Suppressor macrophage treated with lipopolysaccharide for 4 hours (primary cell): ENCODE data around the gene KBTBD8.

Experiments
- DNase-seq: peaks from one replicate; pipeline ENCODE4 v3.0.0-alpha.2; 2020

The KBTBD8 gene, protein sequence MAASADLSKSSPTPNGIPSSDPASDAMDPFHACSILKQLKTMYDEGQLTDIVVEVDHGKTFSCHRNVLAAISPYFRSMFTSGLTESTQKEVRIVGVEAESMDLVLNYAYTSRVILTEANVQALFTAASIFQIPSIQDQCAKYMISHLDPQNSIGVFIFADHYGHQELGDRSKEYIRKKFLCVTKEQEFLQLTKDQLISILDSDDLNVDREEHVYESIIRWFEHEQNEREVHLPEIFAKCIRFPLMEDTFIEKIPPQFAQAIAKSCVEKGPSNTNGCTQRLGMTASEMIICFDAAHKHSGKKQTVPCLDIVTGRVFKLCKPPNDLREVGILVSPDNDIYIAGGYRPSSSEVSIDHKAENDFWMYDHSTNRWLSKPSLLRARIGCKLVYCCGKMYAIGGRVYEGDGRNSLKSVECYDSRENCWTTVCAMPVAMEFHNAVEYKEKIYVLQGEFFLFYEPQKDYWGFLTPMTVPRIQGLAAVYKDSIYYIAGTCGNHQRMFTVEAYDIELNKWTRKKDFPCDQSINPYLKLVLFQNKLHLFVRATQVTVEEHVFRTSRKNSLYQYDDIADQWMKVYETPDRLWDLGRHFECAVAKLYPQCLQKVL

GRCh38 chr3:66998113-66998903, at the start of gene KBTBD8:
TSS of gene KBTBD8 (plus strand) at chr3:66998307. CDS start at chr3:66998356, 49 bp downstream.
- DNase-seq, result peak; percentile 99

GRCh38 chr3:66948838-66949237, 49.3 kb upstream of the KBTBD8 start:
- no peak for DNase-seq

GRCh38 chr3:66949898-66950297, 48.2 kb upstream of the KBTBD8 start:
- DNase-seq, result no peak

- no peak for DNase-seq
These were observed 45.8 kb upstream of the KBTBD8 start for GRCh38 chr3:66952357-66952756.

DNA sequence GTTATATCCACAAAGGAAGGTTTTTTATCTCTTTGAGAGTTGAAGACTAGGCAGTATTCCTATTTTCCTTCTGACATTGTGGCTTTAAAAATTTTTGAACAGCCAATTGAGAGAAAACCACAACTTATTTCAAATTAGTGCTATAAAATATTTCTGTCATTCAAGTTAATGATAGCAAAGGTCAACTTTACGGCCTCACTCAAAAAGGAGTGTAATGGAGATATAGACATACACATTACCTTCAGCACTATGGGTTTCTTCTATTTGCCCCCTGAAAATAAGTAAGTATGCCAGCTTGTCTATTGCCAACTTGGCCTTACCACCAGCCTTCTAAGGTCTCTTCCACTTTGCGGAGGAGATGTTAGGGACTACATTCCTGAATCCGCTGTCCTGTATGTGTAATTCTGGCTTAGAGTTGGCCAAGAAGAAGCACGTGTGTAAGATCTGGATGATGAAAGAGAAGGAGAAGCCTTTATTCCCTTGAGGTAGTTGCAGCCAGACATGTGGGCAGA, 44.1 kb upstream of the KBTBD8 start:
- DNase-seq, result no peak

DNA sequence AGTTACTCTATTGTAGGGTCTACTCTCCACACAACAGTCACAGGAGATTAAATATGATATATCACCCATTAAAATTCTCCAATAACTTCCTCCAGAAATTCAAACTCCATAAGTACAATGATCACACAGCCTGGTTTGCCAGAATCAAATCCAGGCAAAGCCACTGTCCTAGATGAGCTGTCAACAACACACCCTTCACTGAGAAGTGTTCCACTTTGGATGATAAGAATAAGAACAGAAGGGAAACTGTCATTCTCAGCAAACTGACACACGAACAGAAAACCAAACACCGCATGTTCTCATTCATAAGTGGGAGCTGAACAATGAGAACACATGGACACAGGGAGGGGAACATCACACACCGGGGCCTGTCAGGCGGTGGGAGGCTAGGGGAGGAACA, 41.4 kb upstream of the KBTBD8 start:
- no peak for DNase-seq

GRCh38 chr3:66957367-66957766, 40.7 kb upstream of the KBTBD8 start:
- no peak for DNase-seq

- no peak for DNase-seq
These were observed 40.0 kb upstream of the KBTBD8 start for GRCh38 chr3:66958067-66958466.

DNA sequence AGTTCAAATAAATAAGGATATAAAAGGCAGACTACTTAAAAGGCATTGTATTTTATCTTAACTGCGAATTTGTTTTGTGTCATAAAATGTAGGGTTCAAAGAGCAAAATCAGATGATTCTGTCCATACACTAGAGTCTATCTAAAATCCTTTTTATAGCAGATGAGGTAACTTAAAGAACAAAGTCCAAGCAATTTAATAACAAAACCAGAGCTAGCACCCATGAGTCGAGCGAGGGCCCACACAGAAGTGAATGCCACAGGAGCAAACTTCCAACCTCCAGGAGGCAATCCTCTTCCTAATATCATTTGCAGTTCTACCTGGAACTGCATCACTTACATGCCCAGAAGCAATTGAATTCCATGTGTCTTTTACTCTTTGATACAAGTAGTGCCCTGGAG, 35.4 kb upstream of the KBTBD8 start:
- no peak for DNase-seq

DNA sequence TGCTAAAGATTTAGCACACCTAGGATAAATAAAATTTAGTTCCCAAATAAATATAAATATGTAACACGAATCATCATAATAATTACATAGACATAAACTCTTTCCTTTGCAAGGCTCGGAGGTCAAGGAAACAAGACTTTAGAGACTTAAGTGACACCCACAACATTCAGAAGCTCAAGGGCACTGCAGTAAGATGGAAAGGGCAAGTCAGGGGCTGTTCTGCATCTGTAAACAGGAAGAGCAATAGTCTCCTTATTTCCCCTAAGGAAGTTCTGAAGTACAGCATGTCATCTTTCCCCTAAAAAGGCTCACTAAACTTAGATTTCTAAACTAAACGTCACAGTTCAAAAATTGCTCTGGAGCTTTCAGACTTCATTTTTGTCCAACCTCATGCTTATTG, 26.9 kb upstream of the KBTBD8 start:
- DNase-seq, result no peak

DNA sequence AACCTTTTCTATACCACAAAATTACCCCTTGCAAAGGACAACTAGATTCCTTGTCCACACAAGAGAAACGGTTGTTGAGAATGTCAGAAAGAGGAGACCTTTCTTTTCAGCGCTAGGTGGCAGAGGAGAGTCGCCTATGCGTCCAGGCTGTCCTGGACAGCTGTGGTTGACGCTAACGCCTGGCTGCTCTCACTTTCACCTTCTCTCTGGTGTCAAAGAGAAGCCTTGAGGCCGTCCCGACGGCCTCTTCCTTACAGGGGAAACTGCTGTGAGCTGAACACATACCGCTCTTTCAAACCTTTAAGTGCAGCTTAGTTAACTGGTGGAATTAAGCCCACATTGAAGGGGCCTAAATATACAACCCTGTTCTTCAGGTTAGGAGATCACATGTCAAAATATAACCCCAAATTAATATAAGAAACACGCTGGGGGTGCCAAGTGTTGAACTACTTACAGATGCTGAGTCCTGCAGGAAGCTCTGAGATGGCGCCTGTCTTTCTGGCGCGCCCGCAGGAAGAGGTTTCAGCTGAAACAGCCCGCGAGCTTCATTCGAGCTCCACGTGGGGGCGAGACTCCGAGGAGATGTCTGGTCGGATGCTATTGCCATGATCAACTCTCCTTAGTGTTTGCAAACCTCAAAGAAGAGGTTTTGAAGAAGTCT, 26.1 kb upstream of the KBTBD8 start:
- DNase-seq, result peak; percentile 89

GRCh38 chr3:66980791-66981190, 17.3 kb upstream of the KBTBD8 start:
- peak; percentile 7 for DNase-seq

- DNase-seq, result no peak
These were observed 15.0 kb upstream of the KBTBD8 start for GRCh38 chr3:66983101-66983500.

DNA sequence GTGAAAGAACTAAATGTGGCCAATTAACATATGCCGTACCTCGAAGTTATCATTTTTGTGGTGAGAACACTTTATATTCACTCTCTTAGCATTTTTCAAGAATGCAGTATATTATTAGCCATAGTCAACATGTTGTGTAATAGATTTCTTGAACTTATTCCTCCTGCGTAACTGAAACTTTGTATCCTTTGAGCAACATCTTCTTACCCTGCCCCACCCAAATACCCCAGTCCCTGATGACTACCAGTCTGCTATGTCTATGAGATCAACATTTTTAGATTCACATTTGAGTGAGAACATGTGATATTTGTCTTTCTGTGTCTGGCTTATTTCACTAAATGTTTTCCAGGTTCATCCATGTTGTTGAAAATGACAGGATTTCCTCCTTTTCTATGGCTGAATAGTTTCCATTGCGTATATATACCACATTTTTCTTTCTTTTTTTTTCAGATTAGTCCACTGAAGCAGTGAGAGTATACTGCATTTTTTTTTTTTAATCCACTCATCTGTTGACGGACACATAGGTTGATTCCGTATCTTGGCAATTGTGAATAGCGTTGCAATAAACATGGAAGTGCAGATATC, 12.7 kb upstream of the KBTBD8 start:
- peak; percentile 44 for DNase-seq

GRCh38 chr3:66986406-66986805, 11.7 kb upstream of the KBTBD8 start:
- no peak for DNase-seq

DNA sequence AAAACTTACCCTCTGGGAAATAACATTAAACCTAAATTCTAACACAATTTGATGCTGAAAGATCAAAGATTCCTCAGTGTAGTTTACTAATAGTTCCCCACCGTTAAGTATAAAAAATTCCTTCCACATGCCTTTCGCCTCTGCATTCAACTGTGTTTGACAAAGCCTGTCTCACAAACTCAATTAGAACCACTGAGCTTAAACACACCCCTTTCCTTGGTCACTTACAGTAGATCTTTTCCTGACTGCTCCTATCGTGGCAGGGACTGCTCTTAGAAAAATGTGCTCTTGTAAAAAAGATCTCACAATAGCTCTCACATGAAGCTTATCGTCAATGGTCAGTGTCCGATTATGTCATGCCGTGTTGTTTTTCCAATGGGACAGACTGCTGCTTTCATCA, 8.9 kb upstream of the KBTBD8 start:
- DNase-seq, result no peak

DNA sequence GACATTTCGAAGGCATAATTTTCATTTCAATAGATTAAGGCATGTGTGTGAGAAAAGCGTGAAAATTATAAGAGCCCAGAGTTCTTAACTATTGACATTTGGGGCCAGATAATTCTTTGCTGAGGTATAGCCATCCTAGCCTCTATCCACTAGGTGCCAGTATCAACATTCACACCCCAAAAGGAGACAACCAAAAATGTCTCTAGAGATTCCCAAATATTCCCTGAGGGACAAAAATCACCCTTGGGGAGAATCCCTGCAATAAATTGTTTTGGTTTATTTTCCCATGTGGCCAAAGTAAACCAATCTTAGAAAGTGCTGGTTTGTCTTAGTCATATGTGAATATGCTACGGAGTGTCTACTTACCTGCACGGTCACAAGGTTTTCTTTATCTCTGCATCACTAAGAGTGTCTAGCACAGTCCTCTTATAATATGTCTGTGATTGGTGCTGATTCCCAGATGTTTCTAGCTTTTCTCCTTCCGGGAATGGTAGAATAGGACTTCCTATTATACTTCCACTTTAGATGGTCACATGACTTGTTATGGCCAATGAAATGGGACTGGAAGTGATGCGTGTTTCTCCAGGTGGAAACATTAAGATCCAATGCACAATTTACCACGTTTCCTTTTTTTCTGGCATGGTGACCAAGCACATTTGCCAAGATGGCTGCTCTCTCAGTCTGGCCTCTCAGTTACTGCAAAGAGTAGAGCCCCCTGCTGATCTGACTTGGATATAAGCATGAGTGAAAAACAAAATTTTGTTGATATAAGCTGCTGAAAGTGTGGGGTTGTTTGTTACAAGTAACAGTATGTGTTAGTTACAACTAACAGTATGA, 8.0 kb upstream of the KBTBD8 start:
- no peak for DNase-seq

- DNase-seq, result peak; percentile 21
These were observed 6.6 kb upstream of the KBTBD8 start for GRCh38 chr3:66991459-66991858.

DNA sequence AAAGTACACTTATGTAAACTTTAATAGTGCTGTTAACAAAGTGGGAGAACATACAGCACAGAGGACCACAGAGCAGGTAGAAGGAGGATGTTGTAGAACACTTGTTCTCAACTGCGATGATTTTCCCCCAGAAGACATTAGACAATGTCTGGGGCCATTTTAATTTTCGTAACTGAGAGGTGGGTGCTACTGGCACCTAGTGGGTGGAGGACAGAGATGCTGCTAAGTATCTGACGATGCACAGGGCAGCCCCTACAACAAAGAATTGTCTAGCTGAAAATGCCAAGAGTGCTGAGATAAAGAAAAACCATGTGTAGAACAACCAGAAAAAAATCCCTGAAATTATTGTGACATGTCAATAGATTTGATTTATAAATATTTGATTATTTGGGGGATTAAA, 5.0 kb upstream of the KBTBD8 start:
- no peak for DNase-seq

GRCh38 chr3:66994588-66994987, 3.5 kb upstream of the KBTBD8 start:
- DNase-seq, result no peak

DNA sequence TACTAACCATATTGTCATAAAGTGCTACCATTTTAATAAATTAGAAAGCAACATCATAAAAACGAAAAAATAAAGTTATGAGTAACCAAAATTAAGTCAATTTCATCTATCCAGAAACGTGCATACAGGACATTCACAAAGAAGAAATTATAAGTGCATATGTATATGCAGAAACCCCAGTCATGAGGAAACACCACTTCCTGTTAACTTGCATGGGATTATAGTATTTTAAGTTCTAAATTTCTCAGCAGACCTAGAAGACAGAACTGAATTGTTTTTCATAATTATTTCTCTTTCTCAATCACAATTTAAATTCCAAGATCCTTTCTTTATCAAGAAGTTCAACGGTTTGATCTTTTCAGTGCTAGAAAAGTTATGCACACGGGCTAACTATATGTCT, 1.4 kb upstream of the KBTBD8 start:
- DNase-seq, result no peak
